K562 (cell line): Measurements from ENCODE around the gene NDUFS8.

ENCODE experiments used
- GATA2 ChIP-seq: sonication (generic); formaldehyde crosslinking; IDR thresholded peaks from 2 replicates; pipeline ENCODE4 v1.4.0; 2020; ENCODE audit warnings: mild to moderate bottlenecking, missing genetic modification reagents
- KDM5B ChIP-seq: fragments of 200-600 bp; sonication (generic); IDR thresholded peaks from 2 replicates; pipeline ENCODE4 v1.6.1; 2012; ENCODE audit warnings: low read depth, mild to moderate bottlenecking, moderate library complexity, low read length, control low read depth, inconsistent platforms; ENCODE audit not compliant: insufficient replicate concordance
- MAFK ChIP-seq: IDR thresholded peaks from 2 replicates; pipeline ENCODE4 v1.6.1; 2011; ENCODE audit warnings: low read length, improper control_type of control experiment
- PYGO2 ChIP-seq: fragments of 450-650 bp; IDR thresholded peaks from 2 replicates; pipeline ENCODE4 v1.6.1; 2016; ENCODE audit warnings: mild to moderate bottlenecking, missing genetic modification characterization, moderate library complexity, missing compliant biosample characterization
- RFX5 ChIP-seq: IDR thresholded peaks from 2 replicates; pipeline ENCODE4 v1.6.1; 2011; ENCODE audit warnings: low read depth, mild to moderate bottlenecking, improper control_type of control experiment, low read length
- SP1 ChIP-seq: sonication (generic); formaldehyde crosslinking; IDR thresholded peaks from 2 replicates; pipeline ENCODE4 v1.8.1; 2022; ENCODE audit warnings: mild to moderate bottlenecking, missing genetic modification reagents
- ZBTB1 ChIP-seq: sonication (generic); formaldehyde crosslinking; IDR thresholded peaks from 2 replicates; pipeline ENCODE4 v1.8.1; 2023; ENCODE audit warnings: missing genetic modification reagents, low read depth, mild to moderate bottlenecking, borderline replicate concordance
- TF ChIP-seq, protein P1 (sequence below), 3 experiments: IDR thresholded peaks in 2 of 3; conservative IDR thresholded peaks in 1 of 3; 2 replicates each; pipeline ENCODE4 v1.5.1; 2011 to 2012; ENCODE audit warnings: low read length in 3 of 3, mild to moderate bottlenecking in 3 of 3, control low read depth in 2 of 3, improper control_type of control experiment in 1 of 3, inconsistent platforms in 1 of 3, low read depth in 1 of 3, mixed read lengths in 1 of 3, moderate library complexity in 1 of 3; ENCODE audit not compliant: insufficient read depth in 2 of 3
- TF ChIP-seq, protein P2 (sequence below): sonication (generic); formaldehyde crosslinking; IDR thresholded peaks from 2 replicates; pipeline ENCODE4 v1.8.0; 2022; ENCODE audit warnings: mild to moderate bottlenecking, low read depth, missing genetic modification reagents

GRCh38 chr11:68083517-68083916, 53.0 kb downstream of the NDUFS8 start:
- TF ChIP-seq ZBTB1 (CRISPR knock-in tag), result no peak
- no peak for TF ChIP-seq GATA2 (CRISPR knock-in tag)
- TF ChIP-seq, protein P1, sequence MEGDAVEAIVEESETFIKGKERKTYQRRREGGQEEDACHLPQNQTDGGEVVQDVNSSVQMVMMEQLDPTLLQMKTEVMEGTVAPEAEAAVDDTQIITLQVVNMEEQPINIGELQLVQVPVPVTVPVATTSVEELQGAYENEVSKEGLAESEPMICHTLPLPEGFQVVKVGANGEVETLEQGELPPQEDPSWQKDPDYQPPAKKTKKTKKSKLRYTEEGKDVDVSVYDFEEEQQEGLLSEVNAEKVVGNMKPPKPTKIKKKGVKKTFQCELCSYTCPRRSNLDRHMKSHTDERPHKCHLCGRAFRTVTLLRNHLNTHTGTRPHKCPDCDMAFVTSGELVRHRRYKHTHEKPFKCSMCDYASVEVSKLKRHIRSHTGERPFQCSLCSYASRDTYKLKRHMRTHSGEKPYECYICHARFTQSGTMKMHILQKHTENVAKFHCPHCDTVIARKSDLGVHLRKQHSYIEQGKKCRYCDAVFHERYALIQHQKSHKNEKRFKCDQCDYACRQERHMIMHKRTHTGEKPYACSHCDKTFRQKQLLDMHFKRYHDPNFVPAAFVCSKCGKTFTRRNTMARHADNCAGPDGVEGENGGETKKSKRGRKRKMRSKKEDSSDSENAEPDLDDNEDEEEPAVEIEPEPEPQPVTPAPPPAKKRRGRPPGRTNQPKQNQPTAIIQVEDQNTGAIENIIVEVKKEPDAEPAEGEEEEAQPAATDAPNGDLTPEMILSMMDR (IDR thresholded peaks at IDR 0.05 in 2 of 3, conservative IDR thresholded peaks at IDR 0.05 in 1 of 3; ENCODE audit: insufficient read depth in 2 of 3, low read depth in 1 of 3, low read length in 3 of 3), result no peak
- TF ChIP-seq KDM5B, result no peak
- TF ChIP-seq PYGO2 (tag), result no peak
- TF ChIP-seq RFX5, result no peak
- no peak for TF ChIP-seq SP1 (CRISPR knock-in tag)
- TF ChIP-seq, protein P2, sequence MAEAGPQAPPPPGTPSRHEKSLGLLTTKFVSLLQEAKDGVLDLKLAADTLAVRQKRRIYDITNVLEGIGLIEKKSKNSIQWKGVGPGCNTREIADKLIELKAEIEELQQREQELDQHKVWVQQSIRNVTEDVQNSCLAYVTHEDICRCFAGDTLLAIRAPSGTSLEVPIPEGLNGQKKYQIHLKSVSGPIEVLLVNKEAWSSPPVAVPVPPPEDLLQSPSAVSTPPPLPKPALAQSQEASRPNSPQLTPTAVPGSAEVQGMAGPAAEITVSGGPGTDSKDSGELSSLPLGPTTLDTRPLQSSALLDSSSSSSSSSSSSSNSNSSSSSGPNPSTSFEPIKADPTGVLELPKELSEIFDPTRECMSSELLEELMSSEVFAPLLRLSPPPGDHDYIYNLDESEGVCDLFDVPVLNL (CRISPR knock-in tag), result no peak
- no peak for TF ChIP-seq MAFK
